ENCODE data around the gene DACH2.

DACH2 gene

DNA sequence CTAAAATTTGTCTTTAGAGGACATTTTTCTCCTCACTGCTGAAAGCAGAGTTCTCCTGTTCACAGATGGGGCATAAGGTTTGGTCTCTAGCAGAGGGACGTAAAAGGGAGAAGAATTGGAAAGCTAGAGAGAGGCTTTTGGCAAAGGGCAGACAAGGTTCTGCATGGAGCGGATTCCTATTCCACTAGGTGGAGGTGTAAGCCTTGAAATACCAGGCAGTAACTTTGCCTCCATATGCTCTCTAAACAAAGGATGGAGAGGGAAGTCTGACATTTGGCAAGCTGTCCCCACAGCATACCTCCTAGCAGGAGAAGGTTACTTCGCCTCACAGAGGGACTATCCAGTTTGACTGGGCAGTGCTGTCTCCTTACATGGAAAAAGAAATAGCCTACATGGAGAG lies 174.7 kb downstream of the DACH2 start:
- DNase-seq (ENCODE audit: low read depth in 2 of 2), result no peak

GRCh38 chrX:86329174-86329573 lies 180.9 kb downstream of the DACH2 start:
- no peak for DNase-seq (ENCODE audit: low read depth in 2 of 2)

- no peak for DNase-seq (ENCODE audit: low read depth in 2 of 2)
These were observed 200.4 kb downstream of the DACH2 start for GRCh38 chrX:86348669-86349068.

GRCh38 chrX:86349115-86349514 lies 200.9 kb downstream of the DACH2 start:
- DNase-seq (ENCODE audit: low read depth in 2 of 2), result no peak

DNA sequence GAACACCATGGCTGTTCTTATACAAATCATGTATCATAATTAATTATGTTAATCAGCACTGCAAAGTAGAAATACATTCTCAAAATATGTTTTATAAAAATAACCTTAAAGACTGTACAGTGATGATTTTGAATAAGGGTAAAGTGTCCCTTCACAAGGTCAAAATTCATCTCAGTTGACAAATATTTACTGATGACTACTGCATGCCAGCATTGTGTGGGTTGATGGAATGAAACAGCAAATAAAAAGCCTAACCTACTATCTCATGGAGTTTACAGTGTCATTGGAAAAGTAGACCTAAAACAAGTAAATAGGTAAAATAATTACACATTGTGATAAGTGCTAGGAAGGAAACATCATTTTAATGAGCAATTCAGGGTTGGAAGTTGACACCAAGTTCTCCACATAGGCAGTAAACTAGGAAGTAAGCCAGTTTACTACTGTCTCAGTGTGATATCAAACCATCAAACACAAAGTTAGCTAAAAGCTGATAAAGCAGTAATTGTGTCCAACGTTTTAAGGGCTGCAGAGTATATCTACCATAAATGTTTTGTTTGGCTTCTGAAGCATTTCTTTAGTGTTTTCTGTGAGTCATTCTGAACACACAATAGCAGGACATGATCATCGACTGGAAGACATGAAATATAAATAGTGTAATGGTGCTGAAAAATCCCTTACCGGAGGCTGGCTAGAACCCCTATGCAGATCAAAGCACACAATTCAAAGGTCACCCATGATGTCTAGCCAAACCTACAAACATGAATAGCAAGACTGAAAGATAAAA lies 221.8 kb downstream of the DACH2 start:
- no peak for DNase-seq (ENCODE audit: low read depth in 2 of 2)

DNA sequence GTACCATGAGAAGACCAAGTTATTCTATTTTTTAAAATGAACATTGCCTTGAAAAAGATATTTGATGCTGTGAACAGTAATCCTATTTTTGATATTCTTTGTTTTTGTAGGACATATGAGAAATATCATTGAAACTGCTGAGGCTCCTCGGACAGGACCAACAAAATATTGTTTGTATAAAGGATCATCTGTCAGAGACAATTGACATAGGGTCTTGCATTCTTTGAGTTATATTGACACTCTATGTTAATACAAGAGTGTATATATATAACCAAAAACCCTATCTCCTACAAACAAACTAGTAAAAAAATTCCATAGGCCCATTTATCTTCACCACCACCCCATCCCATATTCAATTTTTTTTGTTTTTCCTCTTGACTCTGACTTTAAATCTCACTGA lies 222.7 kb downstream of the DACH2 start:
- no peak for DNase-seq (ENCODE audit: low read depth in 2 of 2)

DNA sequence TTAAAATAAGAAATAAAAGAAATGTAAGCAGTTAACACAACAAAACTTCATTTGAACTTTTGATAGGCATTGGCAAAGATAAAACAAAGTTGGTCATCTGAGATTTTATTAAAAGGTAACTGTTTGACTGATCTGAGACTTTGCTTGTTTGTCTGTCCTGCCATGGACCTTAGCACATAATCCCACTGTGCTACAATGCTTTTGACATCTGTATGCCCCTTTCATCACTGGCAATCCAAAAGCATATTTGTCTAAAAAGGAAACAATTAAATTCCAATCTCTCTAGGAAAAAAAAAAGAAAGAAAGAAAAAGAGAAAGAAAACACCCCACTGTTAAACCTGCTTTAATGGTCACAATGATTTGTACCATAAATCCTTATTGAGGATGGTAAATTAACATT lies 231.0 kb downstream of the DACH2 start:
- no peak for DNase-seq (ENCODE audit: low read depth in 2 of 2)

DNA sequence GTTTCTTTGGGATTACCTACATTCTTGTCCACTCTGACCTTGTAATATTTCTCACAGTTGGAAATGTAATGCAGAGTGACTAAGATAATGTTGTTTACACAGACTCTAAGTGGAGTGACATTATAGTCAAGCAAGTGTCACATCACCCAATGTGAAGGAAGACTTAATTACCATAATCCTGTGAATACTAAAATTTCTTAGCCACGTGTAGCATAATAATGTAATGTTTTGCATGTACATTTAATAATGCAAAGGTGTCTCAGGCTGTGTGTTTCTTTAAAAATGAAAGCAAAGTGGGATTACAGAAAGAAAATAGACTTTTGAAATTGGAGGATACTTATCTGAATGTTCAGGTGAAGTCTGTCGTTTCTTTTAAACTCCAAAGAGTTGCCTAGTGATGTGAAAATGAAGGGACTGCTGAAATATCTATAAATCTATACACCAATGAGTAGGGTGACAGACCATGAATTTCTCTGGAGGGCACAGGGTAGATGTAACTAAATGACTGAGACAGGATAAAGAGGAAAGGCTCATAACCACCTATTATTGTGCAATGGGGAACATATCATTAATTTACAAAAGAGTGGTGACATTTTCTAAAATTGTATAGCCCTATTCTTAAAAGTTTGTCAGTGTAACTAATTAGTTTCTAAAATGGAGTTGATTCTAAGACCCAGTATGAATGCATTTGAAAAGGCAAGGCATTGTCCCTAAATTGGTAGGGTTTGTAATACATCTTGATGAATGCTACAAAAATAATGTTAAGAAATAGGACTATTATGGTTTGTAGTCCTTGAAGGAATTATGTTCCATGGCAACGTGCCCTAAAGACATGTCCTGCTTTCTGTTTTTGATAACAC lies 235.7 kb downstream of the DACH2 start:
- no peak for DNase-seq (ENCODE audit: low read depth in 2 of 2)

DNA sequence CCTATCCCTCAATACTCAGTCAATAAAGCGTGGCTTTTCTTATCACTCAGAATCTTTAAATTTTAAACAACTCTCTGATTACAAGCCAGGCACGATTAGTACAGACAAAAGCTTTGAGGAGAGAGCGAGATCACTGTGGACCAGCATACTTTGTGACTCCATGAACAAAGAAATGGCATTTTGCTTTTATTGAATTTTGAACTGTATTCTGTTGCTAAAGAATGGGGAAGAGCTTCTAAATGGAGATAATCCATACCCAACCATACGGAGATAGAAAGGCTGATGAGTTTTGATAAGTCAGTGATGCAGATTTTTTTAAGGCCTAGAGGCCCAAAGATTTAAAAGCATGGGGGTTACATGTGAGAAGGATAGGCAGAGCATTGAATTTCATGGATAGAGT lies 259.1 kb downstream of the DACH2 start:
- DNase-seq (ENCODE audit: low read depth in 2 of 2), result no peak

DNA sequence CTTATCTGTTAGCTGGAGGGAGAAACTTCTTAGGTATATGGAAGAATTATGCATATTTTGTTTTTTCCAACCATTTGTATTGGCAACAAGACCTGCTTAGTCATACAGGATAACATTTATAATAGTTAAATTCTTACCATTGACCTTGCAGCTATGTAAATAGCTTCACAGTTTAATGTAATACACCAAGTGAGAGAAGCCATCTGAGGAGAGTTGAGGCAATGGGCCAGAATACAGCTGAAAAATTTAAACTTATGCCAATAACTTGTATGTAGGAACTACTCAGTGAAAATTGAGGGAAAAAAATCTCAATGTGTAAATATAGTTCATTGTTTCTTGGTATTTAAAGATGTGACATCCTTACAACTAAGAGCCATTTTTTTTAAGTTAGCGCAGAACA lies 273.5 kb downstream of the DACH2 start:
- no peak for DNase-seq (ENCODE audit: low read depth in 2 of 2)

GRCh38 chrX:86436116-86436515 lies 287.9 kb downstream of the DACH2 start:
- no peak for DNase-seq (ENCODE audit: low read depth in 2 of 2)

DNA sequence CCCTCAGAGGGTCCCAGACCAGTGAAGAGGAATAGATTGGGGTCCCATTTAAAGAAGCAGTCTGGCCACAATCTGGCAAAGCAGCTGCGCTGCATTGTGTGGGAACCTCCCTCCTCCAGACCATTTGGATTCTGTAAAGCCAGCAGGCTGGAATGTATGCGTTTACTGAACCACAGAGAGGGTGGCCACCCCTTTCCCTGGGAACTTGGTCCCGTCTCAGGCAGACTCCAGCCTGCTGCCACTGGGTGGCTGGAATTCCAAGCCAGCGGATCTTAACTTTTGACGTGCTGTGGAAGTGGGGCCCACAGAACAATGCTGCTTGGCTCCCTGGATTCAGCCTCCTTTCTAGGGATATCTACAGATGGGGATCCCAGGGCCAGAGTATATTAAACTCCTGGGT lies 307.2 kb downstream of the DACH2 start:
- no peak for DNase-seq (ENCODE audit: low read depth in 2 of 2)

DNA sequence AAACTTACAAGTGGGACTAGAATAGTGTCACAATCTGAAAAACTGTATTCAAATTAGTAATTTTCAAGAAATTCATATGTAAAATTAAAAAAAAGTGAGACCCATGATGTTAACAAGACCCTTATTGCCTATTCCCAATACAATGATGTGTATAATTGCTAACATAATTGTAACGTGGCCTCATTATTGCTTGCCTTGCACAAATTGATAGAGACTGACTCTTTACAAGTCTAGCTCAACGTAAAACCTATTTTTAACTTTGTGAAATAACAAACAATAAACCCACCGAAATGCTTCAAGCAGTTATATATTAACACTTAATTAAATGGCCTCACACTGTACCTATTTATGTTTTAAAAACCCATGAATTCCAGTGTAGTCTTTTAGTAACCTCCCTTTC lies 312.5 kb downstream of the DACH2 start:
- no peak for DNase-seq (ENCODE audit: low read depth in 2 of 2)

GRCh38 chrX:86504297-86504696 lies 356.0 kb downstream of the DACH2 start:
- no peak for DNase-seq (ENCODE audit: low read depth in 2 of 2)

GRCh38 chrX:86507331-86507730 lies 359.1 kb downstream of the DACH2 start:
- DNase-seq (ENCODE audit: low read depth in 2 of 2), result no peak

DNA sequence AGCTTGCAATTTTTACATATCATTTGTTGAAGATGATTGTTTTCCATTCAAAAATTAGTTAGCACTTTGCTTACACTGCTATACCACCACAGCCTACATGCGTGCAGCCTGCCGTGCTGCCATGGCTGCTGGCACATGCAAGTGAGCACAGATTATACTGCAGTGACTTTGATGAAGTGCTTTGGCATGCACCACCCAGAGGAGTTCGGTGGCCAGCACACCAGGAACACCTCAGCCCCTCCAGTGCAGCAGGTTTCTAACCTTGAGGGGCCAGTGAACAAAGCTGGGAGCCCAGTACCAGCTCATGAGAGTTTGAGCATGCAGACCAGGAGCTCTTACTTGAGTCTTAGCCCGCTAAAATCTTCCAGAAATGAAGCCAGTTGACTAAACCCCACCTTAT lies 431.5 kb downstream of the DACH2 start:
- DNase-seq (ENCODE audit: low read depth in 2 of 2), result no peak

DNA sequence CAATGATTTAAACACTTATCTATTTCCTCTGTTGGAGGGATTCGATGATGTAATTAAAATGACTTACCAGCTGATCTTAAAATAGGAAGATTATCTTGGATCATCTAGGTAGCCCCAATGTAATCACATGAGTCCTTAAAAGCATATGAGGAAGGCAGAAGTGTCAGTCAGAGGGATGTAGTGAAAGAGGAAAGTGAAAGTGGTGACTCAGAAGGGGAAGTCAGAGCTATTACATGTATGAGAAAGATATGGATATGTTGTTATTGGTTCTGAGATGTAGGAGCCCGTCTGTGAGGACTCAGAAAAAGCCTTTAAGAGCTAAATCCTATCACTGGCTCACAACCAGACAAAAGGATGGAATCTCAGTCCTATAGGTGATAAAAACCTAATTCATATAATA lies 456.4 kb downstream of the DACH2 start:
- DNase-seq (ENCODE audit: low read depth in 2 of 2), result no peak

DNA sequence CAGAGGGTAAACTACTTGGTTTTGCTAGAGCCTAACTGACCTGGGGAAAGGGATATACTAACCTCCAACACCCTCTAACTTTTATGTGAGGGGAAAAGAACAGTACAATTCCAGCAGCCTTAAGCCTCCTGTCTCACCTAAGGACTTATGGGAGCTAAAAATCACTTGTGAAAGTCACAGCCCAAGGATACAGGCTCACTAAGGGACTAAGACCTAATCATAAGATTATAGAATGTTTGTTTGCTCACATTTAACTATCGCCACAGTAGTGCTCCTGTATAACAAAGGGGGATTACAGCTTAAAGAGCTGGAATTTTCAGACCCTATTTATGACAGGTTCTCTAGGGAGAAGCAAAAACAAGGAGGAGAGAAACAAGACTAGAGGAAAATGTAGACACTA lies 548.7 kb downstream of the DACH2 start:
- DNase-seq (ENCODE audit: low read depth in 2 of 2), result no peak

- DNase-seq (ENCODE audit: low read depth in 2 of 2), result no peak
These were observed 563.4 kb downstream of the DACH2 start for GRCh38 chrX:86711531-86712180.

- DNase-seq (ENCODE audit: low read depth in 2 of 2), result no peak
These were observed 566.2 kb downstream of the DACH2 start for GRCh38 chrX:86714441-86714840.

DNA sequence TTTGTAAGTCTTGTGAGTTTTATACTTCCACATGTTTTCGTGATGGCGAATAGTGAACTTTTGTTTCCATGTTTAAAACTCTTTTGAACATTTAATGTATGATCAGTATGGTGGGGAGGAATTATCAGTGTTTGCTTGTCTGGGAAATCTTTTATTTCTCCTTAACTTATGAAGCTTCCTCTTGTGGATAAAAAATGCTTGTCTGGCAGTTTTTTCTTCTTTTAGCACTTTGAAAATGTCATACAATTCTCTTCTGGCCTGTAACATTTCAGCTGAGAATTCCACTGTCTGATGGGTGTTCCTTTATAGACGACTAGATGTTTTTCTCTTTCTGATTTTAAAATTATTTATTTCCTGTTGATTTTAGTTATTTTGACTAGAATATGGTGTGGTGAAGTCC lies 576.0 kb downstream of the DACH2 start:
- DNase-seq (ENCODE audit: low read depth in 2 of 2), result no peak

DNA sequence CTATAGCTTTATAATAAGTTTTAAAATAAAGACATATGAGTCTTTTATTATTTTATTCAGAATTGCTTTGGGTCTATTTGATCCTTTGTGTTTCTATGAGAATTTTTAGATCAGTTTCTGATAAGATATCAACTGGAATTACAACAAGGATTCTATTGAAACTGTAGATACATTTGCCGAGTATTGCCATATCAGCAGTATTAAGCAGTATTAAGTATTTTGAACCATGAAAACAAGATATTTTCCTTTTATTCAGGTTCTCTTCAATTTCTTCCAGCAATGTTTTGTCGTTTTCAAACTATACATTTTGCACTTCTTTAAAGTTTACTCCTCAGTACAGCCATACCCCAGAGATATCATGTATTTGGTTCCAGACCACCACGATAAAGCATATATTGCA lies 598.8 kb downstream of the DACH2 start:
- no peak for DNase-seq (ENCODE audit: low read depth in 2 of 2)

DNA sequence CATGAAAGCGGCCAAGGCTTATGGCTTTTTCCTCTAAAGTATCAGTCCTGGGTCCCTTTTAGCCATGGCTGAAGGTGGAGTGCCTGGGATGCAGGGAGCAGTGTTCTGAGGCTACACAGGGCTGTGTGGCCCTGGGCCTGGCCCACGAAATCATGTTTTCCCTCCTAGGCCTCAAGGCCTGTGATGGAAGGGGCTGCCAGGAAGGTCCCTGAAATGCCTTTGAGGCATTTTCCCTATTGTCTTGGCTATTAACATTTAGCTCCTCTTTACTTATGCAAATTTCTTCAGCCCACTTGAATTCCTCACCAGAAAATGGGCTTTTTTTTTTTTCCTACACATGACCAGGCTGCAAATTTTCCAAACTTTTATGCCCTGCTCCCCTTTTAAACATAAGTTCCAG lies 657.0 kb downstream of the DACH2 start:
- DNase-seq (ENCODE audit: low read depth in 2 of 2), result no peak

Data from fibroblast of skin of left quadriceps (primary cell).